HUES48 (cell line): ENCODE results near the gene CAMSAP2.
A peak's percentile ranks its signal among the peaks of the same experiment; 100 is the strongest.

ENCODE experiments used
- H3K27ac ChIP-seq: one replicate; pipeline ENCODE4 v1.7.0; 2013; ENCODE audit warnings: low read depth, low read length, inconsistent platforms
- H3K27me3 ChIP-seq: 2 replicates; pipeline ENCODE4 v1.6.1; 2013; ENCODE audit warnings: mild to moderate bottlenecking, low read length; ENCODE audit not compliant: control insufficient read depth, insufficient read depth
- H3K36me3 ChIP-seq: 2 replicates; pipeline ENCODE4 v1.6.1; 2013; ENCODE audit warnings: low read length; ENCODE audit not compliant: control insufficient read depth, insufficient read depth
- H3K4me1 ChIP-seq: 2 replicates; pipeline ENCODE4 v1.6.1; 2013; ENCODE audit warnings: mild to moderate bottlenecking, low read length; ENCODE audit not compliant: control insufficient read depth, insufficient read depth
- H3K4me3 ChIP-seq: 2 replicates; pipeline ENCODE4 v1.5.1; 2013; ENCODE audit warnings: mild to moderate bottlenecking, low read depth, low read length
- H3K9ac ChIP-seq: 2 replicates; pipeline ENCODE4 v1.6.1; 2013; ENCODE audit warnings: mild to moderate bottlenecking, low read depth, low read length, moderate library complexity
- H3K9me3 ChIP-seq: 2 replicates; pipeline ENCODE4 v1.6.1; 2013; ENCODE audit warnings: low read length; ENCODE audit not compliant: control insufficient read depth, insufficient read depth

Gene CAMSAP2, protein sequence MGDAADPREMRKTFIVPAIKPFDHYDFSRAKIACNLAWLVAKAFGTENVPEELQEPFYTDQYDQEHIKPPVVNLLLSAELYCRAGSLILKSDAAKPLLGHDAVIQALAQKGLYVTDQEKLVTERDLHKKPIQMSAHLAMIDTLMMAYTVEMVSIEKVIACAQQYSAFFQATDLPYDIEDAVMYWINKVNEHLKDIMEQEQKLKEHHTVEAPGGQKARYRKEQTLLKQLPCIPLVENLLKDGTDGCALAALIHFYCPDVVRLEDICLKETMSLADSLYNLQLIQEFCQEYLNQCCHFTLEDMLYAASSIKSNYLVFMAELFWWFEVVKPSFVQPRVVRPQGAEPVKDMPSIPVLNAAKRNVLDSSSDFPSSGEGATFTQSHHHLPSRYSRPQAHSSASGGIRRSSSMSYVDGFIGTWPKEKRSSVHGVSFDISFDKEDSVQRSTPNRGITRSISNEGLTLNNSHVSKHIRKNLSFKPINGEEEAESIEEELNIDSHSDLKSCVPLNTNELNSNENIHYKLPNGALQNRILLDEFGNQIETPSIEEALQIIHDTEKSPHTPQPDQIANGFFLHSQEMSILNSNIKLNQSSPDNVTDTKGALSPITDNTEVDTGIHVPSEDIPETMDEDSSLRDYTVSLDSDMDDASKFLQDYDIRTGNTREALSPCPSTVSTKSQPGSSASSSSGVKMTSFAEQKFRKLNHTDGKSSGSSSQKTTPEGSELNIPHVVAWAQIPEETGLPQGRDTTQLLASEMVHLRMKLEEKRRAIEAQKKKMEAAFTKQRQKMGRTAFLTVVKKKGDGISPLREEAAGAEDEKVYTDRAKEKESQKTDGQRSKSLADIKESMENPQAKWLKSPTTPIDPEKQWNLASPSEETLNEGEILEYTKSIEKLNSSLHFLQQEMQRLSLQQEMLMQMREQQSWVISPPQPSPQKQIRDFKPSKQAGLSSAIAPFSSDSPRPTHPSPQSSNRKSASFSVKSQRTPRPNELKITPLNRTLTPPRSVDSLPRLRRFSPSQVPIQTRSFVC (N-terminal part only)

GRCh38 chr1:200738327-200738948 lies at the start of gene CAMSAP2:
Gene CAMSAP2, plus strand, starts transcription at chr1:200738893. Its CDS starts 935 bp downstream, at chr1:200739828.
- peaks cover 7% of the 10 kb centered on the region; the same call in 1 of the 2 replicates for H3K27me3 ChIP-seq
- H3K4me1 ChIP-seq, result peaks cover 13% of the 10 kb centered on the region
- H3K4me3 ChIP-seq, result peak within 1 kb of the TSS; percentile 89
- no peaks in the 10 kb centered on the region for H3K36me3 ChIP-seq
- peak within 1 kb of the TSS; percentile 85 for H3K9ac ChIP-seq
- H3K9me3 ChIP-seq, result no peaks in the 10 kb centered on the region
- H3K27ac ChIP-seq, result peak within 1 kb of the TSS; percentile 93

DNA sequence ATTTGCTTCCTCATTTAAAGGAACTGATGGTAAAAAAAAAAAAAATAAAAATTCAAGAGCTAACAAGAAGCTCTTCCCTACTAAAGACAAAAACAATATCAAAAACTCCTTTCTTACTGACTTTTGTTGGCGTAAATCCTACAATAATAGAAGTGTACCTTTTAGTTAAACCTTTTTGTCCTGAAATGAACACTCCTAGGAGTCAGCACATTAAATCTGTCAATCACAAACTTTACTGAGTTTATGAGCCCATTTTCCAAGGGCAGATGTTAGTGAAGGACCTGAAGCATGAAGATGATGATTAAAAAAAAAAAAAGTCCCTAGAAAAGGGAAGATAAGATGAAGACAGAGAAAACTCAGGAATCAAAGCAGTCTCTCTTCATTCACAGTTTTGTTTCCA lies 46.4 kb upstream of the CAMSAP2 start:
- Histone ChIP-seq H3K36me3 (no peaks in the 10 kb centered on the region), H3K9me3 (no peaks in the 10 kb centered on the region), H3K4me1 (no peaks in the 10 kb centered on the region), H3K27ac (no peak overlapping the region), H3K4me3 (no peak overlapping the region), H3K9ac (no peak overlapping the region), H3K27me3 (no peaks in the 10 kb centered on the region)

DNA sequence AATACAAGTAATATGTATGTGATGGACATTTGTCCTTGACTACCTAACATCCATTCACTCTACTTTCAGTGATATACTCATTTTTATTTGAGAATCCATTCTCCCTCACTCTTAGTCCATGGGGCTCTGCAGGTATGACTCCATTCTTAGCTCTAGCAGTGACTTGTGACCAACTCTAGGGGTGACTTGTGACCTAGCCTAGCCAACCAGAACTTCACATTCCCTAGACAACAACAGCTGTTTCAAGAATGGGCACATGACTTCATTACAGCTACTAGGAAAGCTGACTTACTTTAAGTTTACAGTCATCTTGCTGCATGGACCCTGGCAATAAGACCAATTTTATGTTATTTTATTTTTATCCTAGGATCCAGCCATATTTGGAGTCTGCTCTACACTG lies 45.4 kb upstream of the CAMSAP2 start:
- Histone ChIP-seq H3K4me1 (no peaks in the 10 kb centered on the region), H3K36me3 (no peaks in the 10 kb centered on the region), H3K27ac (no peak overlapping the region), H3K4me3 (no peak overlapping the region), H3K9ac (no peak overlapping the region), H3K27me3 (no peaks in the 10 kb centered on the region), H3K9me3 (no peaks in the 10 kb centered on the region)

GRCh38 chr1:200694738-200695137 lies 44.0 kb upstream of the CAMSAP2 start:
- no peak overlapping the region for H3K27ac ChIP-seq
- H3K9me3 ChIP-seq, result no peaks in the 10 kb centered on the region
- H3K9ac ChIP-seq, result no peak overlapping the region
- no peaks in the 10 kb centered on the region for H3K27me3 ChIP-seq
- no peak overlapping the region for H3K4me3 ChIP-seq
- no peaks in the 10 kb centered on the region for H3K36me3 ChIP-seq
- peaks cover under 1% of the 10 kb centered on the region; the same call in 1 of the 2 replicates for H3K4me1 ChIP-seq

DNA sequence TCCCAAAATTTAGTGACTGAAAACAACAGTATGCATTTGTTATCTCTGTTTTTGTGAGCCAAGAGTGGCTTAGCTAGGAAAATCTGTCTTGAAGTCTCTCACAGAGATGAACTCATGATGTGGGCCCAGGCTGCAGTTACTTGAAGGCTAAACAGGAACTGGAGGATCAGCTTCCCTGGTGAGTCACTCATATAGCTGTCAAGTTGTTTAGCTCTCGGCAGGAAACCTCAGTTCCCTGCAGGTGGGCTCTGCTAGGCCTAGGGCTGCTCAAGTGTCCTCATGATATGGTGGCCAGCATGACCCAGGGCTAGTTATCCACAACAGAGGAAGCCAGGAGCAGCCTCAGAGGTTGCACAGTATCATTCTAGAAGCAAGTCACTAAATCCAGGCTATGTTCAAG lies 38.8 kb upstream of the CAMSAP2 start:
- peaks cover 4% of the 10 kb centered on the region; the same call in 1 of the 2 replicates for H3K4me1 ChIP-seq
- no peaks in the 10 kb centered on the region for H3K9me3 ChIP-seq
- no peaks in the 10 kb centered on the region for H3K36me3 ChIP-seq
- no peak overlapping the region for H3K27ac ChIP-seq
- no peak overlapping the region for H3K9ac ChIP-seq
- H3K27me3 ChIP-seq, result no peaks in the 10 kb centered on the region
- no peak overlapping the region for H3K4me3 ChIP-seq

- Histone ChIP-seq H3K9me3 (no peaks in the 10 kb centered on the region), H3K4me1 (peaks cover under 1% of the 10 kb centered on the region; the same call in 1 of the 2 replicates), H3K9ac (no peak overlapping the region), H3K36me3 (no peaks in the 10 kb centered on the region), H3K4me3 (no peak overlapping the region), H3K27me3 (no peaks in the 10 kb centered on the region), H3K27ac (no peak overlapping the region)
These were observed 33.6 kb upstream of the CAMSAP2 start for GRCh38 chr1:200704986-200705500.

GRCh38 chr1:200706111-200706814 lies 32.4 kb upstream of the CAMSAP2 start:
- H3K4me1 ChIP-seq, result no peaks in the 10 kb centered on the region
- H3K27me3 ChIP-seq, result no peaks in the 10 kb centered on the region
- no peak overlapping the region for H3K27ac ChIP-seq
- no peaks in the 10 kb centered on the region for H3K9me3 ChIP-seq
- no peak overlapping the region for H3K9ac ChIP-seq
- H3K36me3 ChIP-seq, result no peaks in the 10 kb centered on the region
- no peak overlapping the region for H3K4me3 ChIP-seq

DNA sequence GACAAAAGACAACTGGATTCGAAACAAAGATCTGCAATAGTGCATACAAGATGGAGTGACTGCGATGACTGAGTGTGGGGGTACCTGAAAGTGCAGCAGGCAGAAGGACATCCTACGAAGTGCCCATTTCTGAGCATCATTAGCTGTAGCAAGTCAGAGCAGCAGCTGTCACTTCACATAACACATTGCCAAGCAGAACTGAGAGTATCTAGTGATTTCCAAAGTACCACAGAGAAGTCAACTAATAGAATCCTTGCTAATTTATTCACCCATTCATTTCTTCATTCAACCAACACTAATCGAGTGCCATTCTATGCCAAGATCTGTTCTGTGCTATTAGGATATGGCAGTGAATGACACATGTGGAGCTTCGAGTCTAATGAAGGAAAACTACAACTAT lies 31.6 kb upstream of the CAMSAP2 start:
- no peaks in the 10 kb centered on the region for H3K9me3 ChIP-seq
- H3K27ac ChIP-seq, result no peak overlapping the region
- no peak overlapping the region for H3K9ac ChIP-seq
- H3K4me1 ChIP-seq, result no peaks in the 10 kb centered on the region
- no peaks in the 10 kb centered on the region for H3K27me3 ChIP-seq
- no peaks in the 10 kb centered on the region for H3K36me3 ChIP-seq
- H3K4me3 ChIP-seq, result no peak overlapping the region

GRCh38 chr1:200708161-200708560 lies 30.5 kb upstream of the CAMSAP2 start:
- no peaks in the 10 kb centered on the region for H3K27me3 ChIP-seq
- H3K36me3 ChIP-seq, result no peaks in the 10 kb centered on the region
- H3K9me3 ChIP-seq, result no peaks in the 10 kb centered on the region
- H3K4me3 ChIP-seq, result no peak overlapping the region
- H3K27ac ChIP-seq, result no peak overlapping the region
- H3K9ac ChIP-seq, result no peak overlapping the region
- H3K4me1 ChIP-seq, result no peaks in the 10 kb centered on the region

- H3K4me1 ChIP-seq, result no peaks in the 10 kb centered on the region
- no peaks in the 10 kb centered on the region for H3K36me3 ChIP-seq
- H3K9me3 ChIP-seq, result no peaks in the 10 kb centered on the region
- H3K4me3 ChIP-seq, result no peak overlapping the region
- H3K9ac ChIP-seq, result no peak overlapping the region
- no peak overlapping the region for H3K27ac ChIP-seq
- no peaks in the 10 kb centered on the region for H3K27me3 ChIP-seq
These were observed 29.9 kb upstream of the CAMSAP2 start for GRCh38 chr1:200708769-200709168.
